ENCODE measurements around the gene DLST.

The DLST gene

GRCh38 chr14:74896400-74896799, 14.7 kb downstream of the DLST start:
- DNase-seq (ENCODE audit: low spot score): no peak

- no peak for DNase-seq (ENCODE audit: low spot score)
These were observed 15.9 kb downstream of the DLST start for GRCh38 chr14:74897642-74898041.

- no peak for DNase-seq (ENCODE audit: low spot score)
These were observed 16.4 kb downstream of the DLST start for GRCh38 chr14:74898083-74898482.

- no peak for DNase-seq (ENCODE audit: low spot score)
These were observed 17.0 kb downstream of the DLST start for GRCh38 chr14:74898694-74899093.

- DNase-seq (ENCODE audit: low spot score): no peak
These were observed 21.4 kb downstream of the DLST start for GRCh38 chr14:74902941-74903705.

- no peak for DNase-seq (ENCODE audit: low spot score)
These were observed 23.2 kb downstream of the DLST start for GRCh38 chr14:74904635-74905503.

GRCh38 chr14:74905595-74906142, 24.0 kb downstream of the DLST start:
- peak; percentile 61 for DNase-seq (ENCODE audit: low spot score)

GRCh38 chr14:74906925-74907521, 25.3 kb downstream of the DLST start:
- DNase-seq (ENCODE audit: low spot score): peak; percentile 34

GRCh38 chr14:74907744-74908143, 26.0 kb downstream of the DLST start:
- no peak for DNase-seq (ENCODE audit: low spot score)

GRCh38 chr14:74908861-74909341, 27.2 kb downstream of the DLST start:
- no peak for DNase-seq (ENCODE audit: low spot score)

GRCh38 chr14:74909501-74909900, 27.8 kb downstream of the DLST start:
- DNase-seq (ENCODE audit: low spot score): no peak

GRCh38 chr14:74909911-74910310, 28.2 kb downstream of the DLST start:
- DNase-seq (ENCODE audit: low spot score): no peak

- no peak for DNase-seq (ENCODE audit: low spot score)
These were observed 28.8 kb downstream of the DLST start for GRCh38 chr14:74910556-74910955.

GRCh38 chr14:74911221-74911620, 29.5 kb downstream of the DLST start:
- DNase-seq (ENCODE audit: low spot score): no peak

- no peak for DNase-seq (ENCODE audit: low spot score)
These were observed 30.0 kb downstream of the DLST start for GRCh38 chr14:74911704-74912103.

- no peak for DNase-seq (ENCODE audit: low spot score)
These were observed 30.4 kb downstream of the DLST start for GRCh38 chr14:74912111-74912510.

GRCh38 chr14:74912801-74913200, 31.1 kb downstream of the DLST start:
- no peak for DNase-seq (ENCODE audit: low spot score)

GRCh38 chr14:74913393-74913910, 31.7 kb downstream of the DLST start:
- no peak for DNase-seq (ENCODE audit: low spot score)

GRCh38 chr14:74913986-74914573, 32.4 kb downstream of the DLST start:
- DNase-seq (ENCODE audit: low spot score): peak; percentile 25

- DNase-seq (ENCODE audit: low spot score): no peak
These were observed 33.7 kb downstream of the DLST start for GRCh38 chr14:74915426-74915825.

GRCh38 chr14:74915826-74916225, 34.1 kb downstream of the DLST start:
- DNase-seq (ENCODE audit: low spot score): no peak

- no peak for DNase-seq (ENCODE audit: low spot score)
These were observed 35.4 kb downstream of the DLST start for GRCh38 chr14:74917178-74917543.
